Putamen (tissue), 1 donor: Measurements from ENCODE around the gene APOB.

ENCODE experiments used
- DNase-seq: peaks from one replicate; pipeline ENCODE4 v3.0.0-alpha.2; 2016; ENCODE audit warnings: low spot score

Gene APOB

GRCh38 chr2:21005700-21006422 lies 38.0 kb downstream of the APOB start:
- no peak for DNase-seq

- no peak for DNase-seq
Measured at GRCh38 chr2:21005111-21005699, 38.7 kb downstream of the APOB start.

- DNase-seq = no peak
Measured at GRCh38 chr2:21004181-21004572, 39.7 kb downstream of the APOB start.

- DNase-seq = no peak
Measured at GRCh38 chr2:21003572-21004180, 40.2 kb downstream of the APOB start.

- no peak for DNase-seq
Measured at GRCh38 chr2:21002814-21003192, 41.1 kb downstream of the APOB start.

GRCh38 chr2:21001988-21002813 lies 41.7 kb downstream of the APOB start:
- DNase-seq = no peak

- no peak for DNase-seq
Measured at GRCh38 chr2:21001225-21001946, 42.5 kb downstream of the APOB start.

- DNase-seq = no peak
Measured at GRCh38 chr2:20999906-21000645, 43.8 kb downstream of the APOB start.

- no peak for DNase-seq
Measured at GRCh38 chr2:20998972-20999905, 44.6 kb downstream of the APOB start.

- DNase-seq = no peak
Measured at GRCh38 chr2:20997953-20998722, 45.7 kb downstream of the APOB start.

- DNase-seq = no peak
Measured at GRCh38 chr2:20994130-20994529, 49.7 kb downstream of the APOB start.

GRCh38 chr2:20992201-20992711 lies 51.6 kb downstream of the APOB start:
- DNase-seq = no peak

GRCh38 chr2:20990442-20991430 lies 53.1 kb downstream of the APOB start:
- DNase-seq = no peak

GRCh38 chr2:20989404-20989803 lies 54.5 kb downstream of the APOB start:
- DNase-seq = no peak

GRCh38 chr2:20988905-20989304 lies 55.0 kb downstream of the APOB start:
- no peak for DNase-seq

GRCh38 chr2:20986024-20986939 lies 57.6 kb downstream of the APOB start:
- DNase-seq = no peak

GRCh38 chr2:20985062-20985461 lies 58.8 kb downstream of the APOB start:
- no peak for DNase-seq
